HepG2 (cell line): Measurements from ENCODE around the gene COQ7. TPM values are rescaled to one million over a fixed set of nuclear protein-coding genes. Genes with fewer than 3 reads are reported as not detected.

Experiments used
- CAMTA2 ChIP-seq: sonication (generic); formaldehyde crosslinking; IDR thresholded peaks from 2 replicates; pipeline ENCODE4 v1.4.0; 2020; ENCODE audit warnings: mild to moderate bottlenecking, missing genetic modification reagents, borderline replicate concordance
- FOXP1 ChIP-seq, 2 experiments: fragments of 450-650 bp in 1 of 2; IDR thresholded peaks; 2 replicates each; pipeline ENCODE4 v1.6.1; 2017 to 2018; ENCODE audit warnings: antibody characterized with exemption in 1 of 2
- GPN1 ChIP-seq: sonication (generic); formaldehyde crosslinking; IDR thresholded peaks from 2 replicates; pipeline ENCODE4 v1.5.1; 2020; ENCODE audit warnings: missing genetic modification reagents, borderline replicate concordance
- JDP2 ChIP-seq: sonication (generic); formaldehyde crosslinking; IDR thresholded peaks from 2 replicates; pipeline ENCODE4 v1.8.1; 2022; ENCODE audit warnings: missing genetic modification reagents, borderline replicate concordance
- MEIS2 ChIP-seq: sonication (generic); formaldehyde crosslinking; IDR thresholded peaks from 2 replicates; pipeline ENCODE4 v1.9.0; 2021; ENCODE audit warnings: mild to moderate bottlenecking, missing genetic modification reagents
- NFYC ChIP-seq: IDR thresholded peaks from 2 replicates; pipeline ENCODE4 v1.6.1; 2016; ENCODE audit warnings: missing genetic modification reagents, missing compliant biosample characterization
- PCBP1 ChIP-seq: fragments of 200-400 bp; formaldehyde crosslinking; IDR thresholded peaks from 2 replicates; pipeline ENCODE4 v1.6.1; 2017; ENCODE audit warnings: mild to moderate bottlenecking, low read depth, low read length, borderline replicate concordance
- POLR2AphosphoS2 ChIP-seq: IDR thresholded peaks from 2 replicates; pipeline ENCODE4 v1.6.1; 2011; ENCODE audit warnings: low read depth, low read length, improper control_type of control experiment
- SMARCE1 ChIP-seq: fragments of 450-650 bp; IDR thresholded peaks from 2 replicates; pipeline ENCODE4 v1.6.1; 2017; ENCODE audit warnings: borderline replicate concordance
- SNAI1 ChIP-seq: sonication (generic); formaldehyde crosslinking; IDR thresholded peaks from 2 replicates; pipeline ENCODE4 v1.5.0; 2020; ENCODE audit warnings: mild to moderate bottlenecking, missing genetic modification reagents, borderline replicate concordance
- ZFP90 ChIP-seq: sonication (generic); formaldehyde crosslinking; IDR thresholded peaks from 2 replicates; pipeline ENCODE4 v1.8.0; 2022; ENCODE audit warnings: missing genetic modification reagents, mild to moderate bottlenecking, inconsistent platforms, borderline replicate concordance
- ZNF282 ChIP-seq: fragments of 450-650 bp; IDR thresholded peaks from 2 replicates; pipeline ENCODE4 v1.6.1; 2018; ENCODE audit not compliant: partially characterized antibody
- ZNF292 ChIP-seq: sonication (generic); formaldehyde crosslinking; IDR thresholded peaks from 2 replicates; pipeline ENCODE4 v1.8.1; 2022; ENCODE audit warnings: mild to moderate bottlenecking, low read depth, missing genetic modification reagents, borderline replicate concordance
- ZNF44 ChIP-seq: sonication (generic); formaldehyde crosslinking; IDR thresholded peaks from 2 replicates; pipeline ENCODE4 v1.5.1; 2020; ENCODE audit warnings: mild to moderate bottlenecking, missing genetic modification reagents
- ZNF713 ChIP-seq: sonication (generic); formaldehyde crosslinking; IDR thresholded peaks from 2 replicates; pipeline ENCODE4 v1.4.0; 2020; ENCODE audit warnings: mild to moderate bottlenecking, missing genetic modification reagents
- polyA plus RNA-seq, 8 experiments: library from polyadenylated mRNA; depleted of rRNA in 3 of 8; stranded (reverse) in 7 of 8; unstranded in 1 of 8; fragments of >200 nt; fragmentation: Illumina TruSeq in 4 of 8; extraction: Trizol in 4 of 8; gene quantifications; 2 replicates each; pipeline versions ENCODE4 v1.2.1 to v1.2.3, GENCODE V29; 2011 to 2016; ENCODE audit warnings: low read depth in 4 of 8, missing spikeins in 1 of 8, mixed read lengths in 1 of 8; ENCODE audit not compliant: insufficient read depth in 1 of 8
- total RNA-seq, 5 experiments: library from RNA; depleted of rRNA; stranded (reverse); fragments of >200 nt; fragmentation: Illumina TruSeq; extraction: Trizol; gene quantifications; 2 replicates each; pipeline ENCODE4 v1.2.3, GENCODE V29; 2016; ENCODE audit warnings: low read depth in 1 of 5
- TF ChIP-seq, protein P1 (sequence below): sonication (generic); formaldehyde crosslinking; IDR thresholded peaks from 2 replicates; pipeline ENCODE4 v1.4.0; 2020; ENCODE audit warnings: mild to moderate bottlenecking, missing genetic modification reagents, borderline replicate concordance
- TF ChIP-seq, protein P2 (sequence below): sonication (generic); formaldehyde crosslinking; IDR thresholded peaks from 2 replicates; pipeline ENCODE4 v1.5.1; 2020; ENCODE audit warnings: missing genetic modification reagents, mild to moderate bottlenecking, borderline replicate concordance
- TF ChIP-seq, protein P3 (sequence below): sonication (generic); formaldehyde crosslinking; IDR thresholded peaks from 2 replicates; pipeline ENCODE4 v1.4.0; 2020; ENCODE audit warnings: missing genetic modification reagents, borderline replicate concordance
- TF ChIP-seq, protein P4 (sequence below): IDR thresholded peaks from 2 replicates; pipeline ENCODE4 v1.6.1; 2016; ENCODE audit warnings: missing compliant biosample characterization, missing genetic modification reagents, borderline replicate concordance

The COQ7 gene
- total and polyA plus RNA-seq, 2 of the 13 experiments (the other 11 are each of a cell fraction or from before 2014, with no cell fraction given), result 20.1 to 45.7 TPM

- TF ChIP-seq, protein P1, sequence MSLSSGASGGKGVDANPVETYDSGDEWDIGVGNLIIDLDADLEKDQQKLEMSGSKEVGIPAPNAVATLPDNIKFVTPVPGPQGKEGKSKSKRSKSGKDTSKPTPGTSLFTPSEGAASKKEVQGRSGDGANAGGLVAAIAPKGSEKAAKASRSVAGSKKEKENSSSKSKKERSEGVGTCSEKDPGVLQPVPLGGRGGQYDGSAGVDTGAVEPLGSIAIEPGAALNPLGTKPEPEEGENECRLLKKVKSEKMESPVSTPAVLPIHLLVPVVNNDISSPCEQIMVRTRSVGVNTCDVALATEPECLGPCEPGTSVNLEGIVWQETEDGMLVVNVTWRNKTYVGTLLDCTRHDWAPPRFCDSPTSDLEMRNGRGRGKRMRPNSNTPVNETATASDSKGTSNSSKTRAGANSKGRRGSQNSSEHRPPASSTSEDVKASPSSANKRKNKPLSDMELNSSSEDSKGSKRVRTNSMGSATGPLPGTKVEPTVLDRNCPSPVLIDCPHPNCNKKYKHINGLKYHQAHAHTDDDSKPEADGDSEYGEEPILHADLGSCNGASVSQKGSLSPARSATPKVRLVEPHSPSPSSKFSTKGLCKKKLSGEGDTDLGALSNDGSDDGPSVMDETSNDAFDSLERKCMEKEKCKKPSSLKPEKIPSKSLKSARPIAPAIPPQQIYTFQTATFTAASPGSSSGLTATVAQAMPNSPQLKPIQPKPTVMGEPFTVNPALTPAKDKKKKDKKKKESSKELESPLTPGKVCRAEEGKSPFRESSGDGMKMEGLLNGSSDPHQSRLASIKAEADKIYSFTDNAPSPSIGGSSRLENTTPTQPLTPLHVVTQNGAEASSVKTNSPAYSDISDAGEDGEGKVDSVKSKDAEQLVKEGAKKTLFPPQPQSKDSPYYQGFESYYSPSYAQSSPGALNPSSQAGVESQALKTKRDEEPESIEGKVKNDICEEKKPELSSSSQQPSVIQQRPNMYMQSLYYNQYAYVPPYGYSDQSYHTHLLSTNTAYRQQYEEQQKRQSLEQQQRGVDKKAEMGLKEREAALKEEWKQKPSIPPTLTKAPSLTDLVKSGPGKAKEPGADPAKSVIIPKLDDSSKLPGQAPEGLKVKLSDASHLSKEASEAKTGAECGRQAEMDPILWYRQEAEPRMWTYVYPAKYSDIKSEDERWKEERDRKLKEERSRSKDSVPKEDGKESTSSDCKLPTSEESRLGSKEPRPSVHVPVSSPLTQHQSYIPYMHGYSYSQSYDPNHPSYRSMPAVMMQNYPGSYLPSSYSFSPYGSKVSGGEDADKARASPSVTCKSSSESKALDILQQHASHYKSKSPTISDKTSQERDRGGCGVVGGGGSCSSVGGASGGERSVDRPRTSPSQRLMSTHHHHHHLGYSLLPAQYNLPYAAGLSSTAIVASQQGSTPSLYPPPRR (CRISPR knock-in tag), result 0 out of 2 replicates have a peak, but pooled peaks have one; percentile 13
- TF ChIP-seq, protein P2, sequence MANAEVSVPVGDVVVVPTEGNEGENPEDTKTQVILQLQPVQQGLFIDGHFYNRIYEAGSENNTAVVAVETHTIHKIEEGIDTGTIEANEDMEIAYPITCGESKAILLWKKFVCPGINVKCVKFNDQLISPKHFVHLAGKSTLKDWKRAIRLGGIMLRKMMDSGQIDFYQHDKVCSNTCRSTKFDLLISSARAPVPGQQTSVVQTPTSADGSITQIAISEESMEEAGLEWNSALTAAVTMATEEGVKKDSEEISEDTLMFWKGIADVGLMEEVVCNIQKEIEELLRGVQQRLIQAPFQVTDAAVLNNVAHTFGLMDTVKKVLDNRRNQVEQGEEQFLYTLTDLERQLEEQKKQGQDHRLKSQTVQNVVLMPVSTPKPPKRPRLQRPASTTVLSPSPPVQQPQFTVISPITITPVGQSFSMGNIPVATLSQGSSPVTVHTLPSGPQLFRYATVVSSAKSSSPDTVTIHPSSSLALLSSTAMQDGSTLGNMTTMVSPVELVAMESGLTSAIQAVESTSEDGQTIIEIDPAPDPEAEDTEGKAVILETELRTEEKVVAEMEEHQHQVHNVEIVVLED (CRISPR knock-in tag), result peak; percentile 39; the same call in 1 of the 2 replicates
- TF ChIP-seq PCBP1 (no peak), SNAI1 (CRISPR knock-in tag) (0 out of 2 replicates have a peak, but pooled peaks have one; percentile 27), JDP2 (CRISPR knock-in tag) (no peak), SMARCE1 (no peak), ZNF292 (CRISPR knock-in tag) (peak; percentile 63; the same call in 1 of the 2 replicates), NFYC (CRISPR knock-in tag) (no peak), ZNF713 (CRISPR knock-in tag) (no peak), ZNF282 (no peak), POLR2AphosphoS2 (no peak), ZFP90 (CRISPR knock-in tag) (no peak), GPN1 (CRISPR knock-in tag) (no peak), MEIS2 (CRISPR knock-in tag) (no peak; the same call in 1 of the 2 replicates), FOXP1 (IDR thresholded peaks at IDR 0.05) (no peak), FOXP1 (CRISPR knock-in tag; IDR thresholded peaks at IDR 0.05) (peak; percentile 31), ZNF44 (no peak), CAMTA2 (CRISPR knock-in tag) (no peak)
- TF ChIP-seq, protein P3, sequence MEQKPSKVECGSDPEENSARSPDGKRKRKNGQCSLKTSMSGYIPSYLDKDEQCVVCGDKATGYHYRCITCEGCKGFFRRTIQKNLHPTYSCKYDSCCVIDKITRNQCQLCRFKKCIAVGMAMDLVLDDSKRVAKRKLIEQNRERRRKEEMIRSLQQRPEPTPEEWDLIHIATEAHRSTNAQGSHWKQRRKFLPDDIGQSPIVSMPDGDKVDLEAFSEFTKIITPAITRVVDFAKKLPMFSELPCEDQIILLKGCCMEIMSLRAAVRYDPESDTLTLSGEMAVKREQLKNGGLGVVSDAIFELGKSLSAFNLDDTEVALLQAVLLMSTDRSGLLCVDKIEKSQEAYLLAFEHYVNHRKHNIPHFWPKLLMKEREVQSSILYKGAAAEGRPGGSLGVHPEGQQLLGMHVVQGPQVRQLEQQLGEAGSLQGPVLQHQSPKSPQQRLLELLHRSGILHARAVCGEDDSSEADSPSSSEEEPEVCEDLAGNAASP (CRISPR knock-in tag), result no peak
- TF ChIP-seq, protein P4, sequence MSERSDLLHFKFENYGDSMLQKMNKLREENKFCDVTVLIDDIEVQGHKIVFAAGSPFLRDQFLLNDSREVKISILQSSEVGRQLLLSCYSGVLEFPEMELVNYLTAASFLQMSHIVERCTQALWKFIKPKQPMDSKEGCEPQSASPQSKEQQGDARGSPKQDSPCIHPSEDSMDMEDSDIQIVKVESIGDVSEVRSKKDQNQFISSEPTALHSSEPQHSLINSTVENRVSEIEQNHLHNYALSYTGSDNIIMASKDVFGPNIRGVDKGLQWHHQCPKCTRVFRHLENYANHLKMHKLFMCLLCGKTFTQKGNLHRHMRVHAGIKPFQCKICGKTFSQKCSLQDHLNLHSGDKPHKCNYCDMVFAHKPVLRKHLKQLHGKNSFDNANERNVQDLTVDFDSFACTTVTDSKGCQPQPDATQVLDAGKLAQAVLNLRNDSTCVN (CRISPR knock-in tag), result 0 out of 2 replicates have a peak, but pooled peaks have one; percentile 42
Measured at GRCh38 chr16:19093631-19094541, 26.5 kb downstream of the COQ7 start (continued).
